Upper lobe of left lung (tissue), 6 donors: Measurements from ENCODE around the gene PDZK1IP1. TPM values are rescaled to one million over a fixed set of nuclear protein-coding genes. Genes with fewer than 3 reads are reported as not detected.
"Not testable (repeated sequence)": the region's sequence is repeated elsewhere in the genome, so short reads cannot be mapped to it uniquely, and the experiment has no call there.

Source experiments
- ATAC-seq, 2 donors: fragments of 200-7000 bp; cut with Tn5 transposase; one replicate each; pipeline ENCODE4 v1.9.1; 2022; ENCODE audit warnings: mild to moderate bottlenecking in 2 of 2, moderate library complexity in 2 of 2; ENCODE audit not compliant: low FRiP score in 2 of 2
- DNase-seq, 2 donors: peaks; one replicate each; pipeline ENCODE4 v3.0.0-alpha.2; 2019 to 2020
- H3K27ac ChIP-seq, 4 donors: fragments of 200-600 bp; sonication (generic); one replicate each; pipeline ENCODE4 v1.5.1; 2016 to 2019
- H3K27me3 ChIP-seq, 4 donors: fragments of 200-600 bp; sonication (generic); one replicate each; pipeline ENCODE4 v1.5.1; 2017 to 2019
- H3K36me3 ChIP-seq, 4 donors: fragments of 200-600 bp; sonication (generic); one replicate each; pipeline ENCODE4 v1.5.1; 2016 to 2019
- H3K4me1 ChIP-seq, 4 donors: fragments of 200-600 bp; sonication (generic); one replicate each; pipeline ENCODE4 v1.5.1; 2018 to 2019
- H3K4me3 ChIP-seq, 4 donors: fragments of 200-600 bp; sonication (generic); one replicate each; pipeline ENCODE4 v1.5.1; 2017 to 2019; ENCODE audit warnings: mild to moderate bottlenecking in 2 of 4, moderate library complexity in 1 of 4
- H3K9me3 ChIP-seq, 4 donors: fragments of 200-600 bp; sonication (generic); one replicate each; pipeline ENCODE4 v1.5.1; 2018 to 2019
- CTCF ChIP-seq, 6 experiments: fragments of 450-650 bp in 4 of 6; fragments of 200-600 bp in 2 of 6; sonication (generic) in 2 of 6; IDR thresholded peaks; one replicate each; pipeline ENCODE4 v1.5.1; 2016 to 2019; ENCODE audit warnings: antibody characterized with exemption in 6 of 6
- EP300 ChIP-seq, 4 donors: sonication (generic); formaldehyde crosslinking; IDR thresholded peaks; one replicate each; pipeline ENCODE4 v1.5.1; 2017; ENCODE audit warnings: antibody characterized with exemption in 4 of 4, control low read depth in 2 of 4
- POLR2A ChIP-seq, 4 donors: fragments of 450-650 bp; IDR thresholded peaks; one replicate each; pipeline ENCODE4 v1.5.1; 2016 to 2017; ENCODE audit warnings: antibody characterized with exemption in 4 of 4, mild to moderate bottlenecking in 2 of 4
- POLR2AphosphoS5 ChIP-seq, 2 donors: sonication (generic); formaldehyde crosslinking; IDR thresholded peaks; one replicate each; pipeline ENCODE4 v1.5.1; 2017; ENCODE audit warnings: antibody characterized with exemption in 2 of 2
- WGBS, 2 donors: methylation state at CpG; one replicate each; pipeline ENCODE4 v1.1.5; 2017 to 2018; 5-methylcytosine and 5-hydroxymethylcytosine counted together
- total RNA-seq, 6 donors: library from RNA; depleted of rRNA in 4 of 6; stranded (reverse); fragments of >200 nt in 4 of 6; gene quantifications; one replicate each; pipeline versions ENCODE4 v1.1.0 to v1.2.1, GENCODE V29; 2016 to 2021
- donor health status: DM: no; HTN: no; CAD: no; lungs with moderate emphysema.
- donor health status: DM: no; HTN: yes; CAD: no; lungs with severe emphysema.

The PDZK1IP1 gene
- total RNA-seq, 6 donors from 2014 or later, result 17.8 to 57.6 (median 41.4) TPM

- Histone ChIP-seq H3K4me1 (peaks cover 0 to under 1% (median under 1%) of the 10 kb centered on the region in 4 donors), H3K27ac (no peak overlapping the region), H3K9me3 (no peaks in the 10 kb centered on the region), H3K36me3 (no peaks in the 10 kb centered on the region), H3K4me3 (no peak overlapping the region), H3K27me3 (no peaks in the 10 kb centered on the region)
- ATAC-seq, result no peak
- DNase-seq, result no peak
- WGBS, 2 donors, result 81 to 83% methylated on average over 4 of the region's 4 CpGs
- TF ChIP-seq POLR2AphosphoS5 (IDR thresholded peaks at IDR 0.05), result no peak
- no peak for TF ChIP-seq CTCF (IDR thresholded peaks at IDR 0.05)
Measured at GRCh38 chr1:47198214-47198613, 8.4 kb upstream of the PDZK1IP1 start.

- no peaks in the 10 kb centered on the region for H3K27me3 ChIP-seq
- ATAC-seq, result no peak
- H3K27ac ChIP-seq, result no peak overlapping the region
- DNase-seq, result no peak
- WGBS, 2 donors, result 66 to 100% methylated on average over 1 to 3 of the region's 3 CpGs
- TF ChIP-seq CTCF (IDR thresholded peaks at IDR 0.05) (no peak), POLR2AphosphoS5 (IDR thresholded peaks at IDR 0.05) (no peak), EP300 (IDR thresholded peaks at IDR 0.05) (no peak), POLR2A (IDR thresholded peaks at IDR 0.05) (no peak)
- no peaks in the 10 kb centered on the region for H3K36me3 ChIP-seq
- H3K4me1 ChIP-seq, result peaks cover 11 to 17% (median 15%) of the 10 kb centered on the region in 4 donors
- H3K4me3 ChIP-seq, result no peak overlapping the region
- H3K9me3 ChIP-seq, result no peaks in the 10 kb centered on the region
Measured at GRCh38 chr1:47196622-47197021, 6.8 kb upstream of the PDZK1IP1 start.

- H3K36me3 ChIP-seq, ATAC-seq, DNase-seq, H3K27me3 ChIP-seq, H3K4me3 ChIP-seq, H3K9me3 ChIP-seq, H3K27ac ChIP-seq: not testable (repeated sequence)
- H3K4me1 ChIP-seq, result peaks cover 16 to 23% (median 21%) of the 10 kb centered on the region in 4 donors
- 87 to 91% methylated on average over 9 of the region's 9 CpGs for WGBS, 2 donors
Measured at GRCh38 chr1:47195981-47196380, 6.1 kb upstream of the PDZK1IP1 start.

GRCh38 chr1:47194311-47194710 is 4.5 kb upstream of the PDZK1IP1 start:
- Histone ChIP-seq H3K27ac (no peak overlapping the region), H3K27me3 (no peaks in the 10 kb centered on the region), H3K4me3 (no peak overlapping the region), H3K9me3 (no peaks in the 10 kb centered on the region), H3K36me3 (no peaks in the 10 kb centered on the region), H3K4me1 (peaks cover 26 to 35% (median 33%) of the 10 kb centered on the region in 4 donors)
- no peak for TF ChIP-seq EP300 (IDR thresholded peaks at IDR 0.05)
- no peak for TF ChIP-seq POLR2A (IDR thresholded peaks at IDR 0.05)
- TF ChIP-seq CTCF (IDR thresholded peaks at IDR 0.05), result no peak
- TF ChIP-seq POLR2AphosphoS5 (IDR thresholded peaks at IDR 0.05), result no peak
- no peak for ATAC-seq
- DNase-seq, result peak in 1 of 2 donors; percentile 5

GRCh38 chr1:47193496-47193895 is 3.7 kb upstream of the PDZK1IP1 start:
- ATAC-seq, H3K9me3 ChIP-seq, H3K4me3 ChIP-seq, H3K27ac ChIP-seq, H3K27me3 ChIP-seq, H3K36me3 ChIP-seq, DNase-seq: not testable (repeated sequence)
- H3K4me1 ChIP-seq, result peaks cover 32 to 35% (median 34%) of the 10 kb centered on the region in 4 donors
- WGBS, 2 donors, result 85 to 89% methylated on average over 10 of the region's 10 CpGs

GRCh38 chr1:47192458-47193384 is 2.9 kb upstream of the PDZK1IP1 start:
- Histone ChIP-seq H3K4me1 (peaks cover 32 to 39% (median 35%) of the 10 kb centered on the region in 4 donors), H3K27ac (peak overlapping the region in 3 of 4 donors; percentile 18 to 82 (median 50)), H3K9me3 (no peaks in the 10 kb centered on the region), H3K4me3 (no peak overlapping the region), H3K27me3 (no peaks in the 10 kb centered on the region), H3K36me3 (no peaks in the 10 kb centered on the region)
- 8 to 20% methylated on average over 5 to 10 of the region's 10 CpGs for WGBS, 2 donors
- DNase-seq (peak in 1 of 2 donors; percentile 78), ATAC-seq (peak; percentile 70)
- no peak for TF ChIP-seq POLR2A (IDR thresholded peaks at IDR 0.05)
- peak; percentile 89 to 95 (median 93) for TF ChIP-seq CTCF (IDR thresholded peaks at IDR 0.05)
- TF ChIP-seq EP300 (IDR thresholded peaks at IDR 0.05), result no peak
- TF ChIP-seq POLR2AphosphoS5 (IDR thresholded peaks at IDR 0.05), result peak in 1 of 2 donors; percentile 21
